WTC11 (cell line): ENCODE measurements around the gene CREB3. TPM values are rescaled to one million over a fixed set of nuclear protein-coding genes. Genes with fewer than 3 reads are reported as not detected.

Experiments used
- ATAC-seq: fragments of 200-7000 bp; cut with Tn5 transposase; 2 replicates; pipeline ENCODE4 v1.10.0; 2021; ENCODE audit warnings: mild to moderate bottlenecking, moderate library complexity
- CTCF ChIA-PET: fragments of 300-600 bp; sonication (Branson Sonifier 250); formaldehyde crosslinking; loops from one replicate; lab custom pipeline; 2021; ENCODE audit warnings: antibody characterized with exemption; lab: Charles Lee
- POLR2A ChIA-PET: fragments of 350-600 bp; sonication (Branson Sonifier 250); formaldehyde crosslinking; loops from one replicate; lab custom pipeline; 2021; ENCODE audit warnings: antibody characterized with exemption; lab: Charles Lee
- DNase-seq: peaks from one replicate; pipeline ENCODE4 v3.0.0; 2021; ENCODE audit warnings: low spot score
- H3K27ac Mint-ChIP-seq: 2 replicates; pipeline ENCODE4 v1.8.0; 2021; ENCODE audit warnings: mixed read lengths
- H3K27me3 Mint-ChIP-seq: 2 replicates; pipeline ENCODE4 v1.8.0; 2021; ENCODE audit warnings: low read depth, mild to moderate bottlenecking, moderate library complexity, mixed read lengths
- H3K36me3 Mint-ChIP-seq: 2 replicates; pipeline ENCODE4 v1.8.0; 2021; ENCODE audit warnings: mixed read lengths
- H3K4me1 Mint-ChIP-seq: 2 replicates; pipeline ENCODE4 v1.8.0; 2022; ENCODE audit warnings: mixed read lengths
- H3K4me3 Mint-ChIP-seq: 2 replicates; pipeline ENCODE4 v1.8.0; 2021; ENCODE audit warnings: mild to moderate bottlenecking, moderate library complexity, mixed read lengths
- H3K9me3 Mint-ChIP-seq: 2 replicates; pipeline ENCODE4 v1.8.0; 2021; ENCODE audit warnings: mixed read lengths
- ATF2 ChIP-seq: sonication (generic); formaldehyde crosslinking; IDR thresholded peaks from 2 replicates; pipeline ENCODE4 v1.8.1; 2022; ENCODE audit warnings: low read depth, missing genetic modification reagents, borderline replicate concordance
- E2F4 ChIP-seq: sonication (generic); formaldehyde crosslinking; IDR thresholded peaks from 2 replicates; pipeline ENCODE4 v1.8.1; 2022; ENCODE audit warnings: low read depth, mild to moderate bottlenecking, moderate library complexity, missing genetic modification reagents, borderline replicate concordance
- E2F5 ChIP-seq: sonication (generic); formaldehyde crosslinking; IDR thresholded peaks from 2 replicates; pipeline ENCODE4 v1.8.1; 2022; ENCODE audit warnings: mild to moderate bottlenecking, moderate library complexity, missing genetic modification reagents
- ELF4 ChIP-seq: sonication (generic); formaldehyde crosslinking; IDR thresholded peaks from 2 replicates; pipeline ENCODE4 v1.8.1; 2022; ENCODE audit warnings: low read depth, mild to moderate bottlenecking, moderate library complexity, missing genetic modification reagents
- GTF2I ChIP-seq: fragments of 250-450 bp; sonication (Bioruptor Pico); conservative IDR thresholded peaks from 2 replicates; pipeline ENCODE4 v1.4.0; 2021; ENCODE audit warnings: mild to moderate bottlenecking
- HMGXB4 ChIP-seq: sonication (generic); formaldehyde crosslinking; IDR thresholded peaks from 2 replicates; pipeline ENCODE4 v1.8.1; 2023; ENCODE audit warnings: mild to moderate bottlenecking, moderate library complexity, missing genetic modification reagents
- JUN ChIP-seq: sonication (generic); formaldehyde crosslinking; IDR thresholded peaks from 2 replicates; pipeline ENCODE4 v1.8.0; 2023; ENCODE audit warnings: mild to moderate bottlenecking, missing genetic modification reagents
- MXD4 ChIP-seq: fragments of 250-450 bp; sonication (Bioruptor Pico); IDR thresholded peaks from 2 replicates; pipeline ENCODE4 v1.8.0; 2021; ENCODE audit warnings: mild to moderate bottlenecking, moderate library complexity, borderline replicate concordance
- NFE2L1 ChIP-seq: sonication (generic); formaldehyde crosslinking; IDR thresholded peaks from 2 replicates; pipeline ENCODE4 v1.8.1; 2023; ENCODE audit warnings: missing genetic modification reagents
- NFYB ChIP-seq: sonication (generic); formaldehyde crosslinking; conservative IDR thresholded peaks from 2 replicates; pipeline ENCODE4 v1.8.0; 2022; ENCODE audit warnings: low read depth, missing genetic modification reagents
- ZBTB43 ChIP-seq: sonication (generic); formaldehyde crosslinking; IDR thresholded peaks from 2 replicates; pipeline ENCODE4 v1.8.1; 2023; ENCODE audit warnings: mild to moderate bottlenecking, missing genetic modification reagents
- ZNF121 ChIP-seq: sonication (generic); formaldehyde crosslinking; IDR thresholded peaks from 2 replicates; pipeline ENCODE4 v1.8.0; 2023; ENCODE audit warnings: missing genetic modification reagents
- total RNA-seq: library from RNA; stranded (reverse); gene quantifications from 3 replicates; pipeline ENCODE4 v1.2.3, GENCODE V29; 2021
- TF ChIP-seq, protein P1 (sequence below): sonication (generic); formaldehyde crosslinking; IDR thresholded peaks from 2 replicates; pipeline ENCODE4 v1.8.1; 2023; ENCODE audit warnings: mild to moderate bottlenecking, missing genetic modification reagents, borderline replicate concordance
- TF ChIP-seq, protein P2 (sequence below): sonication (generic); formaldehyde crosslinking; IDR thresholded peaks from 2 replicates; pipeline ENCODE4 v1.8.0; 2022; ENCODE audit warnings: mild to moderate bottlenecking, missing genetic modification reagents
- TF ChIP-seq, protein P3 (sequence below): sonication (generic); formaldehyde crosslinking; IDR thresholded peaks from 2 replicates; pipeline ENCODE4 v1.8.0; 2022; ENCODE audit warnings: mild to moderate bottlenecking, missing genetic modification reagents
- TF ChIP-seq, protein P4 (sequence below): sonication (generic); formaldehyde crosslinking; IDR thresholded peaks from 2 replicates; pipeline ENCODE4 v1.8.1; 2022; ENCODE audit warnings: mild to moderate bottlenecking, missing genetic modification reagents, moderate library complexity, borderline replicate concordance
- TF ChIP-seq, protein P5 (sequence below): sonication (generic); formaldehyde crosslinking; IDR thresholded peaks from 2 replicates; pipeline ENCODE4 v1.8.0; 2022; ENCODE audit warnings: mild to moderate bottlenecking, missing genetic modification reagents
- TF ChIP-seq, protein P6 (sequence below): fragments of 250-450 bp; sonication (Bioruptor Pico); IDR thresholded peaks from 2 replicates; pipeline ENCODE4 v1.9.0; 2021; ENCODE audit warnings: mild to moderate bottlenecking

CREB3 gene
- total RNA-seq, 1 experiment from 2014 or later = 21.4 TPM

DNA sequence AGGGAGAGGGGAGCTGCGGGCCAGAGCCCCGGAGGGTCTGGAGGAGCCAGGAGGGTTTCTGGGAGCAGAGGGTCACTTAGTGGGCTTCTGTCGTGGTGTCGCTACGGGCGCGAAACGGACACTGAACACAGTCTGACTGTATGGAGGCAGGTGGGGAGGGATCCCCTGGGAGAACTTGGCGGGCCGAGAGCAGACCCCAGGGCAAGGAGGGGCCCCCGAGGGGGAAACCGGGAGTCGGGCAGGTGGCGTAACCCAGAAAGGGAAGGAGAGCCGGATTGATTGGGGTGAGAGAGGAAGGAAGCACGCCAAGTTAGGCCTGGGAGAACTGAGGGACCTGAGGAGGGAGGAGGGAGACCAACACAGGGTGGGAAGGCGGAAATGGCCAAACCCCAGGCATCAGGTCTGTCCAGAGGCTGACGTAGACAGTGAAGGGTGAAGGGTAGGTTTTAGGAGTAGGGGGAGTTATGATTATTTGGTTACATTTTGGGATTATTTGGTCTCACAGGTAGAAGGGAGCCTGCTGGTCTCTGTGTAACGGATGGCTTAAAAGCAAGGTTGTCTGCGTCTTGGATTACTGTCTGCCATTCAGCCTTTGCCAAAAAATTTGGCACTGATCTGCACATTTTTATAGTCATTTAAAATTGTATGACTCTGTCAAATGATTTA lies 24.9 kb downstream of the CREB3 start (continued):
- TF ChIP-seq, protein P1, sequence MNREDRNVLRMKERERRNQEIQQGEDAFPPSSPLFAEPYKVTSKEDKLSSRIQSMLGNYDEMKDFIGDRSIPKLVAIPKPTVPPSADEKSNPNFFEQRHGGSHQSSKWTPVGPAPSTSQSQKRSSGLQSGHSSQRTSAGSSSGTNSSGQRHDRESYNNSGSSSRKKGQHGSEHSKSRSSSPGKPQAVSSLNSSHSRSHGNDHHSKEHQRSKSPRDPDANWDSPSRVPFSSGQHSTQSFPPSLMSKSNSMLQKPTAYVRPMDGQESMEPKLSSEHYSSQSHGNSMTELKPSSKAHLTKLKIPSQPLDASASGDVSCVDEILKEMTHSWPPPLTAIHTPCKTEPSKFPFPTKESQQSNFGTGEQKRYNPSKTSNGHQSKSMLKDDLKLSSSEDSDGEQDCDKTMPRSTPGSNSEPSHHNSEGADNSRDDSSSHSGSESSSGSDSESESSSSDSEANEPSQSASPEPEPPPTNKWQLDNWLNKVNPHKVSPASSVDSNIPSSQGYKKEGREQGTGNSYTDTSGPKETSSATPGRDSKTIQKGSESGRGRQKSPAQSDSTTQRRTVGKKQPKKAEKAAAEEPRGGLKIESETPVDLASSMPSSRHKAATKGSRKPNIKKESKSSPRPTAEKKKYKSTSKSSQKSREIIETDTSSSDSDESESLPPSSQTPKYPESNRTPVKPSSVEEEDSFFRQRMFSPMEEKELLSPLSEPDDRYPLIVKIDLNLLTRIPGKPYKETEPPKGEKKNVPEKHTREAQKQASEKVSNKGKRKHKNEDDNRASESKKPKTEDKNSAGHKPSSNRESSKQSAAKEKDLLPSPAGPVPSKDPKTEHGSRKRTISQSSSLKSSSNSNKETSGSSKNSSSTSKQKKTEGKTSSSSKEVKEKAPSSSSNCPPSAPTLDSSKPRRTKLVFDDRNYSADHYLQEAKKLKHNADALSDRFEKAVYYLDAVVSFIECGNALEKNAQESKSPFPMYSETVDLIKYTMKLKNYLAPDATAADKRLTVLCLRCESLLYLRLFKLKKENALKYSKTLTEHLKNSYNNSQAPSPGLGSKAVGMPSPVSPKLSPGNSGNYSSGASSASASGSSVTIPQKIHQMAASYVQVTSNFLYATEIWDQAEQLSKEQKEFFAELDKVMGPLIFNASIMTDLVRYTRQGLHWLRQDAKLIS (CRISPR knock-in tag) = 0 out of 2 replicates have a peak, but pooled peaks have one; percentile 1
- no peak for TF ChIP-seq ATF2 (CRISPR knock-in tag)
- TF ChIP-seq GTF2I (CRISPR knock-in tag) = no peak
- TF ChIP-seq, protein P2, sequence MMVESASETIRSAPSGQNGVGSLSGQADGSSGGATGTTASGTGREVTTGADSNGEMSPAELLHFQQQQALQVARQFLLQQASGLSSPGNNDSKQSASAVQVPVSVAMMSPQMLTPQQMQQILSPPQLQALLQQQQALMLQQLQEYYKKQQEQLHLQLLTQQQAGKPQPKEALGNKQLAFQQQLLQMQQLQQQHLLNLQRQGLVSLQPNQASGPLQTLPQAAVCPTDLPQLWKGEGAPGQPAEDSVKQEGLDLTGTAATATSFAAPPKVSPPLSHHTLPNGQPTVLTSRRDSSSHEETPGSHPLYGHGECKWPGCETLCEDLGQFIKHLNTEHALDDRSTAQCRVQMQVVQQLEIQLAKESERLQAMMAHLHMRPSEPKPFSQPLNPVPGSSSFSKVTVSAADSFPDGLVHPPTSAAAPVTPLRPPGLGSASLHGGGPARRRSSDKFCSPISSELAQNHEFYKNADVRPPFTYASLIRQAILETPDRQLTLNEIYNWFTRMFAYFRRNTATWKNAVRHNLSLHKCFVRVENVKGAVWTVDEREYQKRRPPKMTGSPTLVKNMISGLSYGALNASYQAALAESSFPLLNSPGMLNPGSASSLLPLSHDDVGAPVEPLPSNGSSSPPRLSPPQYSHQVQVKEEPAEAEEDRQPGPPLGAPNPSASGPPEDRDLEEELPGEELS (CRISPR knock-in tag) = no peak
- TF ChIP-seq, protein P3, sequence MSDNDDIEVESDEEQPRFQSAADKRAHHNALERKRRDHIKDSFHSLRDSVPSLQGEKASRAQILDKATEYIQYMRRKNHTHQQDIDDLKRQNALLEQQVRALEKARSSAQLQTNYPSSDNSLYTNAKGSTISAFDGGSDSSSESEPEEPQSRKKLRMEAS (CRISPR knock-in tag) = 0 out of 2 replicates have a peak, but pooled peaks have one; percentile 3
- no peak for TF ChIP-seq ZNF121 (CRISPR knock-in tag)

- H3K36me3 Mint-ChIP-seq = peaks cover 13% of the 10 kb centered on the region
- peaks cover 37% of the 10 kb centered on the region for H3K4me1 Mint-ChIP-seq
- no peak overlapping the region; the same call in 1 of the 2 replicates for H3K27ac Mint-ChIP-seq
- H3K9me3 Mint-ChIP-seq = no peaks in the 10 kb centered on the region
- no peak for ATAC-seq
- no peak for DNase-seq
- ChIA-PET CTCF (no interaction called here), POLR2A (no interaction called here)
- peak overlapping the region; percentile 89 for H3K4me3 Mint-ChIP-seq
- H3K27me3 Mint-ChIP-seq = no peaks in the 10 kb centered on the region
- TF ChIP-seq MXD4 (CRISPR knock-in tag) = no peak
- no peak for TF ChIP-seq JUN (CRISPR knock-in tag)
- no peak for TF ChIP-seq NFE2L1 (CRISPR knock-in tag)
- no peak for TF ChIP-seq NFYB
- no peak for TF ChIP-seq HMGXB4 (CRISPR knock-in tag)
- no peak for TF ChIP-seq E2F5 (CRISPR knock-in tag)
- TF ChIP-seq GTF2I (CRISPR knock-in tag) = no peak
- no peak for TF ChIP-seq ZBTB43 (CRISPR knock-in tag)
- TF ChIP-seq ELF4 = no peak
- no peak for TF ChIP-seq E2F4 (CRISPR knock-in tag)
- TF ChIP-seq, protein P4, sequence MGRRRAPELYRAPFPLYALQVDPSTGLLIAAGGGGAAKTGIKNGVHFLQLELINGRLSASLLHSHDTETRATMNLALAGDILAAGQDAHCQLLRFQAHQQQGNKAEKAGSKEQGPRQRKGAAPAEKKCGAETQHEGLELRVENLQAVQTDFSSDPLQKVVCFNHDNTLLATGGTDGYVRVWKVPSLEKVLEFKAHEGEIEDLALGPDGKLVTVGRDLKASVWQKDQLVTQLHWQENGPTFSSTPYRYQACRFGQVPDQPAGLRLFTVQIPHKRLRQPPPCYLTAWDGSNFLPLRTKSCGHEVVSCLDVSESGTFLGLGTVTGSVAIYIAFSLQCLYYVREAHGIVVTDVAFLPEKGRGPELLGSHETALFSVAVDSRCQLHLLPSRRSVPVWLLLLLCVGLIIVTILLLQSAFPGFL (CRISPR knock-in tag) = no peak
- TF ChIP-seq, protein P5, sequence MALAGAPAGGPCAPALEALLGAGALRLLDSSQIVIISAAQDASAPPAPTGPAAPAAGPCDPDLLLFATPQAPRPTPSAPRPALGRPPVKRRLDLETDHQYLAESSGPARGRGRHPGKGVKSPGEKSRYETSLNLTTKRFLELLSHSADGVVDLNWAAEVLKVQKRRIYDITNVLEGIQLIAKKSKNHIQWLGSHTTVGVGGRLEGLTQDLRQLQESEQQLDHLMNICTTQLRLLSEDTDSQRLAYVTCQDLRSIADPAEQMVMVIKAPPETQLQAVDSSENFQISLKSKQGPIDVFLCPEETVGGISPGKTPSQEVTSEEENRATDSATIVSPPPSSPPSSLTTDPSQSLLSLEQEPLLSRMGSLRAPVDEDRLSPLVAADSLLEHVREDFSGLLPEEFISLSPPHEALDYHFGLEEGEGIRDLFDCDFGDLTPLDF = no peak
- TF ChIP-seq, protein P6, sequence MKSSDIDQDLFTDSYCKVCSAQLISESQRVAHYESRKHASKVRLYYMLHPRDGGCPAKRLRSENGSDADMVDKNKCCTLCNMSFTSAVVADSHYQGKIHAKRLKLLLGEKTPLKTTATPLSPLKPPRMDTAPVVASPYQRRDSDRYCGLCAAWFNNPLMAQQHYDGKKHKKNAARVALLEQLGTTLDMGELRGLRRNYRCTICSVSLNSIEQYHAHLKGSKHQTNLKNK = no peak
These were observed 25.4 kb downstream of the CREB3 start for GRCh38 chr9:35757892-35758275.
